Mucosa of descending colon (tissue), 3 donors: ENCODE data around the gene ADGRB2. TPM values are rescaled to one million over a fixed set of nuclear protein-coding genes. Genes with fewer than 3 reads are reported as not detected.

Experiments used
- ATAC-seq: fragments of 200-7000 bp; cut with Tn5 transposase; one replicate; pipeline ENCODE4 v1.9.1; 2020; ENCODE audit warnings: mild to moderate bottlenecking, moderate library complexity
- DNase-seq, 3 donors: peaks; one replicate each; pipeline ENCODE4 v3.0.0-alpha.2; 2020
- H3K36me3 ChIP-seq: fragments of 200-600 bp; one replicate; pipeline ENCODE4 v1.8.0; 2021; ENCODE audit warnings: low read depth, mild to moderate bottlenecking
- H3K4me1 ChIP-seq: fragments of 200-600 bp; one replicate; pipeline ENCODE4 v1.8.0; 2021; ENCODE audit warnings: low read depth, mild to moderate bottlenecking
- H3K4me3 ChIP-seq: fragments of 200-600 bp; one replicate; pipeline ENCODE4 v1.8.0; 2021; ENCODE audit warnings: mild to moderate bottlenecking
- H3K9me3 ChIP-seq: fragments of 200-600 bp; one replicate; pipeline ENCODE4 v1.8.0; 2021; ENCODE audit warnings: mild to moderate bottlenecking
- intact Hi-C, 2 donors: fragments of 100-400 bp; cut with DNase I in 1 of 2; cut with micrococcal nuclease in 1 of 2; formaldehyde crosslinking; loops; one replicate each; pipeline versions ENCODE4 v1.11.0 to v1.11.1; 2022; cut with DNase I, micrococcal nuclease
- total RNA-seq, 3 donors: library from RNA; stranded (reverse); fragmentation: NEBNext Ultra II Directional in 2 of 3; extraction: Animal tissue kit (Norgen Biotek cat#: 25700) in 2 of 3; gene quantifications; one replicate each; pipeline versions ENCODE4 v1.2.1 to v1.2.4, GENCODE V29; 2021 to 2023
- TF ChIP-seq, protein P1 (sequence below): fragments of 200-600 bp; IDR thresholded peaks from one replicate; pipeline ENCODE4 v1.8.0; 2022; ENCODE audit warnings: antibody characterized with exemption, mild to moderate bottlenecking
- donor health status: DM: no; HTN: no; CAD: no; lungs with moderate emphysema.
- donor health status: DM: no; HTN: no; CAD: no.
- donor health status: DM: no; HTN: yes; CAD: no.

ADGRB2 gene
- total RNA-seq, 3 donors from 2014 or later: 0.55 to 3.8 (median 0.65) TPM

DNA sequence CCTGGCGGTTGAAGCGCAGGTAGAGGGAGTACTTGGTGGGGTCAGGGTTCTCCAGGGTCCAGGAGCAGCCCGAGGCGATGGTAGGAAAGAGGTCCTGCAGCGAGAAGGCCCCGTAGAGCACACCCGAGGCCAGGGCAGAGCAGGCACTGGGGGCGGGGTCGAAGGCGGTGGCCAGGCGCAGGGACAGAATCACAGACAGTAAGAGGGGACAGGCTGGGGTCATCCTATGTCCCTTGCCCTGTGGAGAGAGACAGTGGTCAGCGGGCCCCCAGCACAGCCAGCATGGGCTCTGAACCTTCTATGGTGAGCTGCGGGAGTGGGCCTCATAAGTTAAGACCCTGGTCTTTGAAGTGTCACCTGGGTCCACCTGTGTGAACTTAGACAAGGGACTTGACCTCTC is 7.6 kb downstream of the ADGRB2 start:
- no peak for DNase-seq
- no peak for ATAC-seq
- H3K4me3 ChIP-seq: no peak overlapping the region
- H3K4me1 ChIP-seq: peaks cover 21% of the 10 kb centered on the region
- H3K9me3 ChIP-seq: no peaks in the 10 kb centered on the region
- intact Hi-C loops: no loop called here
- TF ChIP-seq, protein P1, sequence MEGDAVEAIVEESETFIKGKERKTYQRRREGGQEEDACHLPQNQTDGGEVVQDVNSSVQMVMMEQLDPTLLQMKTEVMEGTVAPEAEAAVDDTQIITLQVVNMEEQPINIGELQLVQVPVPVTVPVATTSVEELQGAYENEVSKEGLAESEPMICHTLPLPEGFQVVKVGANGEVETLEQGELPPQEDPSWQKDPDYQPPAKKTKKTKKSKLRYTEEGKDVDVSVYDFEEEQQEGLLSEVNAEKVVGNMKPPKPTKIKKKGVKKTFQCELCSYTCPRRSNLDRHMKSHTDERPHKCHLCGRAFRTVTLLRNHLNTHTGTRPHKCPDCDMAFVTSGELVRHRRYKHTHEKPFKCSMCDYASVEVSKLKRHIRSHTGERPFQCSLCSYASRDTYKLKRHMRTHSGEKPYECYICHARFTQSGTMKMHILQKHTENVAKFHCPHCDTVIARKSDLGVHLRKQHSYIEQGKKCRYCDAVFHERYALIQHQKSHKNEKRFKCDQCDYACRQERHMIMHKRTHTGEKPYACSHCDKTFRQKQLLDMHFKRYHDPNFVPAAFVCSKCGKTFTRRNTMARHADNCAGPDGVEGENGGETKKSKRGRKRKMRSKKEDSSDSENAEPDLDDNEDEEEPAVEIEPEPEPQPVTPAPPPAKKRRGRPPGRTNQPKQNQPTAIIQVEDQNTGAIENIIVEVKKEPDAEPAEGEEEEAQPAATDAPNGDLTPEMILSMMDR: no peak
- no peaks in the 10 kb centered on the region for H3K36me3 ChIP-seq

DNA sequence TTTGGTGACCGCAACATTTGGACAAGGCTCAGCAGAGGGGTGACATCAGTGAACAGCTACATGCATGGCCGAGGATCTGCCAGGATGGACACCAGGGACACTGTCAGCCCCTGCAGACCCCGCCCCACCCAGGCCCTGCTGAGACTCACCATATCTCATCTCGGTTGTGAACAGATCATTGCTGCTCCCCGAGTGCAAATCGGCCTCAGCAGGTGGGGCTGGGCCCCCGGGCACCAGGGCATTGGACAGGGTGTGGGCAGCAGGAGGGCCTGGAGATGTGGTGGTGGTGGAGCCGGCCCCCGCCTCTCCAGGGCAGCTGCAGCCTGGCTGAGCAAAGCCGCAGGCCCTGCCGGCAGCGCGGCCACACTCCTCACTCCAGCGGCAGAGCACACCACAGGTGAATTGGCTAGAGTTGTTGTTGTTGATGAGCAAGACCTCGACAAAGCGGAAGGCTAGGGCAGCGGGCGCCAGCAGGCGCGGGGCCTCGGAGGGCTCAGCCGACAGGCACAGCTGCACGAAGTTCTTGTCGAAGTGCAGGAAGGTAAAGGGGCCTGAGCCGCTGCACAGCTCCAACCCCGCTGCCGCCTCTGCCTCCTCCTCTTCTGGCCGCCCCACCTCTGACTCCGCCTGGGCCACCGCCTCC is 8.2 kb downstream of the ADGRB2 start:
- ATAC-seq: no peak
- Histone ChIP-seq H3K36me3 (no peaks in the 10 kb centered on the region), H3K9me3 (no peaks in the 10 kb centered on the region), H3K4me3 (no peak overlapping the region), H3K4me1 (peaks cover 16% of the 10 kb centered on the region)
- no peak for DNase-seq
- intact Hi-C loops: no loop called here
- TF ChIP-seq, protein P1: no peak

DNA sequence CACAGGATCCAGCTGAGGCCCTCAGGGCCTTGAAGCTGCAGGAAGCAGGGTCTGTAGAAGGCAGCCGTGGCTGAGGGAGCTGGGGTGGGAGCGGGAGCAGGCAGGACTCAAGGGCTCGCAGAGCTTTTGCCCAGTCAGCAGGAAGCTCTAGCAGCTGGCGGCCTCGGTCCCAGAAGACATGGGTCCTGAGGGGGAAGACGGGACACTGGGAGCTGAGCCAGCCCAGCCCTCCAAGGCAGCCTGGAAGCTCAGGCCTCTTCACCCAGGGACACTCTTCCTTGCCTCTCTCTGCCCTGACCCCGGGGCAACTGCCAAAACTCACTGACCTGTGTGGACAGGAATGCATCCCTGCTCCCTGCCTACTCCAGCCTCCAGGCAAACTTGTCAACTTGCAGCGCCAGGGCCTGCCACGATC is 8.9 kb downstream of the ADGRB2 start:
- intact Hi-C loops: no loop called here
- Histone ChIP-seq H3K4me3 (no peak overlapping the region), H3K9me3 (no peaks in the 10 kb centered on the region), H3K36me3 (no peaks in the 10 kb centered on the region), H3K4me1 (peaks cover 13% of the 10 kb centered on the region)
- TF ChIP-seq, protein P1: no peak
- ATAC-seq: no peak
- DNase-seq: no peak

DNA sequence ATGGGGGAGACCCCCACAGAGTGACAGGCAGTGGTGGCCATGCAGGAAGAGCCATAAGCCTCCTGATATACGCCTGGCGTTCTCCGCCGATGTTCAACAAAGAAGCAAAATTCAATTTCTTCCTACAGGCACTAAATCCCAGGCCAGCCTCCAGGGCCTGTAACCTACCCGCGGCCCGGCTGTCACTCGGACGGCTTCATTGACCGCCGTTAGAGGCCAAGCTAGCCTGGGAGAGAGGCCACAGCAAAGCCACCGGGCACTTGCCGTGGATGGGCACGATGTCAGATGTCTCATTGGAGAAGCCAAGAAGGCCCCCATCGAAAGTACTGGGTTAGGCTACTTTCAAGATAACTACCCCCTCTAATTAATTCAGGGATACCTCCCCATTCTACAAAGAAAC is 9.7 kb downstream of the ADGRB2 start:
- Histone ChIP-seq H3K36me3 (no peaks in the 10 kb centered on the region), H3K9me3 (no peaks in the 10 kb centered on the region), H3K4me1 (peaks cover 13% of the 10 kb centered on the region), H3K4me3 (no peak overlapping the region)
- no peak for DNase-seq
- TF ChIP-seq, protein P1: no peak
- ATAC-seq: no peak
- intact Hi-C loops: no loop called here

DNA sequence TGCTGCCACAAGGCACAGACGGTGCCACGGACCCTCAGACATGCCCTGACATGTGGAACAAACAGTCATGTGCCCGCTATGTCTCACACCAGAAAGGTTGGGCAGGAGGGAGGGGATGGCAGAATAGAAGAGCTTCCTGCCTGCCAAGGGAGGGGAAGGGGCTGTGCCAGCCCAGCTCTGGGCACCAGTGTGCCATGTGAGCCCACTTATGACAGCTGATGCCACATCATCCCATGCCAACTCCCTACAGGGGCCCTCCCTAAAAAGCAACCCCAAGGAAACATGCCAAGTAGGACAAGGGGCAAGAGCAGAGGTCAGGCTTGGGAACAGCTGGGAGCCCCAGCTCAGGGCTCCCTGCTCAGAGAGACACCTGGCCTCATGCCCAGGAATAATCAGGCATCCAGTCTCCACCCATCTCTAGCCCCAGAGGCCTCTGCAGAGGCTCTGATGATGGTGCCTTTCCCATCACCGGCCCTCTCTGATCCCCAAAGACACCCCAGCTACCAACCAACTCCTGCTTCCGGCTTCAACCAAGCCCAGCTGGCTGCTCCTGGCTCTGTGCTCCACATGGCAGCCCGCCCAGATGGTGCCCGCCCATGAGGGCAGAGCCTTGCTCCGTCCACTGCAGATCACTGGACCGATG is 10.3 kb downstream of the ADGRB2 start:
- H3K4me1 ChIP-seq: peaks cover 13% of the 10 kb centered on the region
- H3K4me3 ChIP-seq: no peak overlapping the region
- ATAC-seq (peak; percentile 90), DNase-seq (peak in 2 of 3 donors; percentile 72 to 90)
- TF ChIP-seq, protein P1: no peak
- no peaks in the 10 kb centered on the region for H3K9me3 ChIP-seq
- H3K36me3 ChIP-seq: no peaks in the 10 kb centered on the region
- intact Hi-C loops: no loop called here
